ENCODE data around the gene CDRT4. TPM values are rescaled to one million over a fixed set of nuclear protein-coding genes. Genes with fewer than 3 reads are reported as not detected.

The CDRT4 gene
- total RNA-seq, 1 donor from 2014 or later: 1.4 TPM

GRCh38 chr17:15452746-15453145 lies 14.7 kb downstream of the CDRT4 start:
- TF ChIP-seq CTCF (IDR thresholded peaks at IDR 0.05; ENCODE audit: borderline replicate concordance): no peak
- Histone ChIP-seq H3K9me3 (replicated peaks) (peaks cover 10% of the 10 kb centered on the region), H3K27me3 (ENCODE audit: low read depth) (no peaks in the 10 kb centered on the region), H3K36me3 (no peaks in the 10 kb centered on the region), H3K4me3 (no peak overlapping the region), H3K27ac (replicated peaks) (no peak overlapping the region), H3K4me1 (peaks cover 39% of the 10 kb centered on the region)
- no peak for DNase-seq
- intact Hi-C loops (cut with micrococcal nuclease): no loop called here

GRCh38 chr17:15451680-15452079 lies 15.7 kb downstream of the CDRT4 start:
- no peak for DNase-seq
- Histone ChIP-seq H3K27ac (replicated peaks) (no peak overlapping the region), H3K4me1 (peaks cover 35% of the 10 kb centered on the region), H3K9me3 (replicated peaks) (peaks cover 10% of the 10 kb centered on the region), H3K36me3 (no peaks in the 10 kb centered on the region), H3K27me3 (ENCODE audit: low read depth) (no peaks in the 10 kb centered on the region), H3K4me3 (no peak overlapping the region)
- TF ChIP-seq CTCF (IDR thresholded peaks at IDR 0.05; ENCODE audit: borderline replicate concordance): no peak
- intact Hi-C loops (cut with micrococcal nuclease): no loop called here

GRCh38 chr17:15448580-15448956 lies 18.9 kb downstream of the CDRT4 start:
- intact Hi-C loops (cut with micrococcal nuclease): no loop called here
- H3K9me3 ChIP-seq (replicated peaks): no peaks in the 10 kb centered on the region
- no peaks in the 10 kb centered on the region for H3K36me3 ChIP-seq
- TF ChIP-seq CTCF (IDR thresholded peaks at IDR 0.05; ENCODE audit: borderline replicate concordance): no peak
- no peak overlapping the region for H3K4me3 ChIP-seq
- no peak for DNase-seq
- no peaks in the 10 kb centered on the region for H3K27me3 ChIP-seq (ENCODE audit: low read depth)
- peak overlapping the region; percentile 82 for H3K27ac ChIP-seq (replicated peaks)
- H3K4me1 ChIP-seq: peaks cover 39% of the 10 kb centered on the region

- intact Hi-C loops (cut with micrococcal nuclease): no loop called here
- TF ChIP-seq CTCF (IDR thresholded peaks at IDR 0.05; ENCODE audit: borderline replicate concordance): no peak
- Histone ChIP-seq H3K36me3 (no peaks in the 10 kb centered on the region), H3K27ac (replicated peaks) (peak overlapping the region; percentile 82), H3K4me3 (no peak overlapping the region), H3K4me1 (peaks cover 39% of the 10 kb centered on the region), H3K27me3 (ENCODE audit: low read depth) (no peaks in the 10 kb centered on the region), H3K9me3 (replicated peaks) (no peaks in the 10 kb centered on the region)
- DNase-seq: no peak
Observed at GRCh38 chr17:15447928-15448579, 19.4 kb downstream of the CDRT4 start.

- DNase-seq: no peak
- TF ChIP-seq CTCF (IDR thresholded peaks at IDR 0.05; ENCODE audit: borderline replicate concordance): no peak
- no peaks in the 10 kb centered on the region for H3K36me3 ChIP-seq
- peaks cover 35% of the 10 kb centered on the region for H3K4me1 ChIP-seq
- no peak overlapping the region for H3K27ac ChIP-seq (replicated peaks)
- H3K4me3 ChIP-seq: no peak overlapping the region
- no peaks in the 10 kb centered on the region for H3K27me3 ChIP-seq (ENCODE audit: low read depth)
- intact Hi-C loops (cut with micrococcal nuclease): no loop called here
- no peaks in the 10 kb centered on the region for H3K9me3 ChIP-seq (replicated peaks)
Observed at GRCh38 chr17:15446036-15446435, 21.4 kb downstream of the CDRT4 start.
